GM12878 (cell line): ENCODE measurements around the gene NALF2. TPM values are rescaled to one million over a fixed set of nuclear protein-coding genes. Genes with fewer than 3 reads are reported as not detected.

Experiments
- ATAC-seq: fragments of 200-7000 bp; cut with Tn5 transposase; 3 replicates; pipeline ENCODE4 v1.9.1; 2020; ENCODE audit warnings: mild to moderate bottlenecking, moderate library complexity
- BruUV-seq: library from RNA; stranded (reverse); fragments of 400-500 nt; replicated peaks from 2 replicates; lab custom pipeline; 2021; lab: Mats Ljungman, UMichigan
- CTCF ChIA-PET: fragments of 300-600 bp; sonication (Branson Sonifier 250); formaldehyde crosslinking; extraction: SDS; loops from one replicate; lab custom pipeline; 2021; ENCODE audit warnings: inconsistent platforms; lab: Yijun Ruan, JAX
- POLR2A ChIA-PET: fragments of 350-600 bp; formaldehyde crosslinking; extraction: SDS; loops from one replicate; lab custom pipeline; 2021; ENCODE audit warnings: inconsistent platforms; lab: Charles Lee
- RAD21 ChIA-PET: fragments of 300-600 bp; sonication (Branson Sonifier 250); formaldehyde crosslinking; loops from one replicate; lab custom pipeline; 2023; ENCODE audit warnings: antibody characterized with exemption; ENCODE audit not compliant: unreplicated experiment; lab: Charles Lee
- SMC1A ChIA-PET: fragments of 300-600 bp; sonication (Branson Sonifier 250); formaldehyde crosslinking; loops from one replicate; lab custom pipeline; 2023; ENCODE audit not compliant: unreplicated experiment, uncharacterized antibody; lab: Charles Lee
- DNase-seq: peaks from one replicate; pipeline ENCODE4 v3.0.0-alpha.2; 2011; ENCODE audit warnings: low read depth, low spot score
- FAIRE-seq: peaks from 3 replicates; lab custom pipeline; 2011; peaks lifted over from hg19 to GRCh38; lab: Jason Lieb, UNC
- H2AFZ ChIP-seq: 2 replicates; pipeline ENCODE4 v1.6.0; 2011; ENCODE audit warnings: low read depth, low read length, control low read depth; ENCODE audit not compliant: control insufficient read depth
- H3K27ac ChIP-seq: 2 replicates; pipeline ENCODE4 v1.5.1; 2011; ENCODE audit warnings: control low read depth; ENCODE audit not compliant: control insufficient read depth, insufficient read depth
- H3K27me3 ChIP-seq, 2 experiments: replicated peaks in 1 of 2; 2 replicates each; pipeline versions ENCODE4 v1.6.0 to v1.6.1; 2011; ENCODE audit warnings: low read length in 1 of 2; ENCODE audit not compliant: control insufficient read depth in 2 of 2, insufficient read depth in 2 of 2
- H3K36me3 ChIP-seq, 2 experiments: 2 replicates each; pipeline ENCODE4 v1.5.1; 2011; ENCODE audit warnings: low read length in 1 of 2; ENCODE audit not compliant: control insufficient read depth in 2 of 2, insufficient read depth in 2 of 2
- H3K4me1 ChIP-seq: 2 replicates; pipeline ENCODE4 v1.6.1; 2011; ENCODE audit warnings: mild to moderate bottlenecking, low read length, moderate library complexity, mixed read lengths; ENCODE audit not compliant: control insufficient read depth, insufficient read depth
- H3K4me2 ChIP-seq: 2 replicates; pipeline ENCODE4 v1.6.0; 2011; ENCODE audit warnings: control low read depth; ENCODE audit not compliant: control insufficient read depth, insufficient read depth
- H3K4me3 ChIP-seq: fragments of 200-600 bp; sonication (generic); 2 replicates; pipeline ENCODE4 v1.5.1; 2016
- H3K79me2 ChIP-seq: 2 replicates; pipeline ENCODE4 v1.6.0; 2011; ENCODE audit warnings: low read length; ENCODE audit not compliant: control insufficient read depth, insufficient read depth
- H3K9ac ChIP-seq: 2 replicates; pipeline ENCODE4 v1.8.0; 2011; ENCODE audit warnings: low read length, control low read depth, mixed read lengths; ENCODE audit not compliant: control insufficient read depth, insufficient read depth
- H3K9me3 ChIP-seq: replicated peaks from 3 replicates; pipeline ENCODE4 v1.5.1; 2011; ENCODE audit warnings: mild to moderate bottlenecking, low read length; ENCODE audit not compliant: control insufficient read depth, insufficient read depth
- H4K20me1 ChIP-seq: 2 replicates; pipeline ENCODE4 v1.6.0; 2011; ENCODE audit not compliant: control insufficient read depth, insufficient read depth
- CEBPB ChIP-seq, 2 experiments: fragments of 150-350 bp in 1 of 2; IDR thresholded peaks; 2 replicates each; pipeline ENCODE4 v1.6.1; 2012 to 2014; ENCODE audit warnings: low read depth in 2 of 2, low read length in 2 of 2, borderline replicate concordance in 1 of 2, inconsistent platforms in 1 of 2
- FOXM1 ChIP-seq: IDR thresholded peaks from 2 replicates; pipeline ENCODE4 v1.6.1; 2012; ENCODE audit warnings: low read depth, mild to moderate bottlenecking, inconsistent platforms, low read length, moderate library complexity
- GATAD2B ChIP-seq: fragments of 450-650 bp; conservative IDR thresholded peaks from 2 replicates; pipeline ENCODE4 v1.6.1; 2017; ENCODE audit warnings: low read depth, mild to moderate bottlenecking, moderate library complexity
- IKZF2 ChIP-seq, 2 experiments: fragments of 450-650 bp; IDR thresholded peaks; 2 replicates each; pipeline ENCODE4 v1.6.1; 2017; ENCODE audit warnings: mild to moderate bottlenecking in 2 of 2, moderate library complexity in 2 of 2
- KLF5 ChIP-seq: fragments of 450-650 bp; IDR thresholded peaks from 2 replicates; pipeline ENCODE4 v1.6.1; 2014; ENCODE audit warnings: mild to moderate bottlenecking; ENCODE audit not compliant: partially characterized antibody
- PAX5 ChIP-seq: IDR thresholded peaks from 2 replicates; pipeline ENCODE4 v1.6.1; 2011; ENCODE audit warnings: low read depth, low read length, borderline replicate concordance
- PML ChIP-seq: IDR thresholded peaks from 2 replicates; pipeline ENCODE4 v1.6.1; 2012; ENCODE audit warnings: low read length, inconsistent platforms
- POLR2AphosphoS2 ChIP-seq: IDR thresholded peaks from 2 replicates; pipeline ENCODE4 v1.6.1; 2011; ENCODE audit warnings: low read depth, mild to moderate bottlenecking, low read length, improper control_type of control experiment, moderate library complexity
- RBBP5 ChIP-seq: fragments of 200-600 bp; sonication (generic); conservative IDR thresholded peaks from 2 replicates; pipeline ENCODE4 v1.6.1; 2016
- STAT1 ChIP-seq: fragments of 450-650 bp; conservative IDR thresholded peaks from 2 replicates; pipeline ENCODE4 v1.6.1; 2014; ENCODE audit warnings: antibody characterized with exemption, mild to moderate bottlenecking
- ZNF384 ChIP-seq: IDR thresholded peaks from 2 replicates; pipeline ENCODE4 v1.6.1; 2012; ENCODE audit warnings: low read depth, mild to moderate bottlenecking, low read length, improper control_type of control experiment, borderline replicate concordance
- WGBS: methylation state at CpG from one replicate; pipeline ENCODE4 v1.1.6; 2016; ENCODE audit warnings: low lambda C conversion rate; ENCODE audit not compliant: insufficient replicate concordance, insufficient coverage; ENCODE audit errors: missing lambda C conversion rate; 5-methylcytosine and 5-hydroxymethylcytosine counted together
- in situ Hi-C: fragments of 300-500 bp; cut with MboI; formaldehyde crosslinking; loops from 9 replicates; pipeline ENCODE4 v1.14.3; 2018; ENCODE audit warnings: mixed read lengths
- intact Hi-C: fragments of 100-400 bp; cut with micrococcal nuclease; formaldehyde crosslinking; loops from one replicate; pipeline ENCODE4 v1.14.2; 2022; ENCODE audit not compliant: unreplicated experiment
- polyA plus RNA-seq, 11 experiments: library from polyadenylated mRNA; depleted of rRNA in 4 of 11; unstranded in 6 of 11; stranded (reverse) in 5 of 11; fragments of >200 nt; fragmentation: Nextera tagmentation in 4 of 11; fragmentation: Illumina TruSeq in 1 of 11; extraction: Ambion mirVana in 4 of 11; extraction: Trizol in 1 of 11; gene quantifications; 1 replicate in 1 of 11; 2 replicates in 10 of 11; pipeline versions ENCODE4 v1.2.1 to v1.2.3, GENCODE V29; 2011 to 2016; ENCODE audit warnings: inconsistent platforms in 2 of 11, missing spikeins in 2 of 11, low read depth in 1 of 11
- total RNA-seq, 4 experiments: library from RNA; depleted of rRNA in 3 of 4; stranded (reverse); fragments of >200 nt in 3 of 4; fragmentation: Illumina TruSeq in 1 of 4; extraction: Trizol in 1 of 4; gene quantifications; 2 replicates each; pipeline versions ENCODE4 v1.2.1 to v1.2.3, GENCODE V29; 2013 to 2021
- TF ChIP-seq, protein P1 (sequence below): fragments of 450-650 bp; conservative IDR thresholded peaks from 2 replicates; pipeline ENCODE4 v1.6.1; 2017; ENCODE audit warnings: mild to moderate bottlenecking, moderate library complexity
- TF ChIP-seq, protein P2 (sequence below): IDR thresholded peaks from 2 replicates; pipeline ENCODE4 v1.6.1; 2011; ENCODE audit warnings: mild to moderate bottlenecking, low read depth, low read length, moderate library complexity; ENCODE audit not compliant: insufficient replicate concordance
- TF ChIP-seq, protein P3 (sequence below): IDR thresholded peaks from 2 replicates; pipeline ENCODE4 v1.6.1; 2012; ENCODE audit warnings: improper control_type of control experiment, low read depth, low read length; ENCODE audit not compliant: insufficient replicate concordance

Gene NALF2
- total and polyA plus RNA-seq, 10 of the 15 experiments (the other 5 are each of a cell fraction or from before 2014, with no cell fraction given): not detected

DNA sequence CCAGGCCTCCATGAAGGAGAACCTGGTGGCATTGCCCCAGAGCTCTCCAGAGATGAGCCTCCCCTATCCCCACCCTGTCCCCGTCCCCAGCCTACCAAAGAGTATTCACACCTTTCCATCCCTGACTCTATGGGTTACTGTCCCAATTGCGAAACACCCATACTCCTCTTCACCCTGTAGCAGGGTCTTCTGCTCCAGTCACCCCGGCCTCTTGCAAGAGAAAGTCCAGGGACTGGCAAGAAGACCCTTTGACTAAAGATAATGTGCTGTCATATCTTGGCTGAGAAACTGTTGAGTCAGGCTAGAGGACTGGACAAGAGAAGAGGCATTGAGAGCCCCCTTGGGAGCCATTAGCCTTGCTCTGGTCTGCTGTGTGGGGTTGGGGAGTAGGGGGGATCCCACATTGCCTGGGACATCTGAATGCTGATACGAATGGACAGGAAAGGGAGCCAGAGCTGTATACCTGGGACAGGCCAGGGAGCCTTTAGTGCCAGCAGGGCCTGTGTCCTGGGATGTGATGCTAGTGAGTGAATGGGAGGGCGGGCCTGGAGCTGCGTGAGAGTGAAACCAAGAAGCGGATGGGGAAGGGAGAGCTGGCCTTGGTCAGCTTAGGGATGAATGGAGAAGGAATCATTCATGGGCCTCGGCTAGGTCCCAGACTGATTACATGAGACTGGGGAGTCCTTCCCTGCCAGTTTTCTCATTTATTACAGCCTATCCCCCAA lies 27.1 kb downstream of the NALF2 start (continued):
- TF ChIP-seq STAT1 (no peak), GATAD2B (no peak), FOXM1 (no peak)

DNA sequence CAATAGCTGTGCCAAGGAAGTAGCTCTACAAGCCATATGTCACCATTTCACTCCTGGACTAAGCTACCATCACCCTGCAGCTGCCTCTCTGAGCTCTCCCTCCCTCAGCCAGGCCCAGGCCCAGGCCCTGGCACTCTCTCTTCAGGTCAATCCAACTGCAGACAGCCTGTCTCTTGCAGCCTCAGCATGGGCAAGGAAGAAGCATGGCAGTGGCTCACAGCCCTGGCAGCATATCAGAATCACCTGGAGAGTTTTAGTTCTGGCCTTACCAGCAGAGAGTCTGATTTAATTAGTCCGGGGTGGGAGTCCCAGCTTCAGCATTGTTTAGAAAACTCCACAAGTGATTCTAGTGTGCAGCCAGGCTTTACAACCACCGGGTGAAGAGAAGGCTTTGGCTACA lies 31.5 kb downstream of the NALF2 start:
- in situ Hi-C loops (loop anchor here (10.0 kb wide), 1 partner anchor 499 kb away; no protein-coding TSS in a partner anchor), intact Hi-C loops (no loop called here)
- H3K27ac ChIP-seq: no peak overlapping the region
- H3K9me3 ChIP-seq: no peaks in the 10 kb centered on the region; the same call in 2 of the 3 replicates
- 0% methylated on average over 2 of the region's 2 CpGs for WGBS
- H3K27me3 ChIP-seq: no peaks in the 10 kb centered on the region
- no peak overlapping the region for H3K4me3 ChIP-seq
- SMC1A ChIA-PET: no interaction called here
- POLR2A ChIA-PET: no interaction called here
- no peaks in the 10 kb centered on the region for H3K4me1 ChIP-seq
- no peak overlapping the region for H3K4me2 ChIP-seq
- FAIRE-seq: no peak
- no peaks in the 10 kb centered on the region for H3K36me3 ChIP-seq
- H2AFZ ChIP-seq: no peak overlapping the region
- CTCF ChIA-PET: no interaction called here
- no peaks in the 10 kb centered on the region for H4K20me1 ChIP-seq
- RAD21 ChIA-PET: no interaction called here
- no peak overlapping the region for H3K9ac ChIP-seq
- no peak for ATAC-seq
- no peaks in the 10 kb centered on the region for H3K79me2 ChIP-seq
- DNase-seq: no peak
- no TSS peak for BruUV-seq
- TF ChIP-seq STAT1: no peak
- no peak for TF ChIP-seq PAX5
- TF ChIP-seq KLF5: no peak
- TF ChIP-seq, protein P1, sequence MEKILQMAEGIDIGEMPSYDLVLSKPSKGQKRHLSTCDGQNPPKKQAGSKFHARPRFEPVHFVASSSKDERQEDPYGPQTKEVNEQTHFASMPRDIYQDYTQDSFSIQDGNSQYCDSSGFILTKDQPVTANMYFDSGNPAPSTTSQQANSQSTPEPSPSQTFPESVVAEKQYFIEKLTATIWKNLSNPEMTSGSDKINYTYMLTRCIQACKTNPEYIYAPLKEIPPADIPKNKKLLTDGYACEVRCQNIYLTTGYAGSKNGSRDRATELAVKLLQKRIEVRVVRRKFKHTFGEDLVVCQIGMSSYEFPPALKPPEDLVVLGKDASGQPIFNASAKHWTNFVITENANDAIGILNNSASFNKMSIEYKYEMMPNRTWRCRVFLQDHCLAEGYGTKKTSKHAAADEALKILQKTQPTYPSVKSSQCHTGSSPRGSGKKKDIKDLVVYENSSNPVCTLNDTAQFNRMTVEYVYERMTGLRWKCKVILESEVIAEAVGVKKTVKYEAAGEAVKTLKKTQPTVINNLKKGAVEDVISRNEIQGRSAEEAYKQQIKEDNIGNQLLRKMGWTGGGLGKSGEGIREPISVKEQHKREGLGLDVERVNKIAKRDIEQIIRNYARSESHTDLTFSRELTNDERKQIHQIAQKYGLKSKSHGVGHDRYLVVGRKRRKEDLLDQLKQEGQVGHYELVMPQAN: no peak
- TF ChIP-seq ZNF384: no peak
- TF ChIP-seq, protein P2, sequence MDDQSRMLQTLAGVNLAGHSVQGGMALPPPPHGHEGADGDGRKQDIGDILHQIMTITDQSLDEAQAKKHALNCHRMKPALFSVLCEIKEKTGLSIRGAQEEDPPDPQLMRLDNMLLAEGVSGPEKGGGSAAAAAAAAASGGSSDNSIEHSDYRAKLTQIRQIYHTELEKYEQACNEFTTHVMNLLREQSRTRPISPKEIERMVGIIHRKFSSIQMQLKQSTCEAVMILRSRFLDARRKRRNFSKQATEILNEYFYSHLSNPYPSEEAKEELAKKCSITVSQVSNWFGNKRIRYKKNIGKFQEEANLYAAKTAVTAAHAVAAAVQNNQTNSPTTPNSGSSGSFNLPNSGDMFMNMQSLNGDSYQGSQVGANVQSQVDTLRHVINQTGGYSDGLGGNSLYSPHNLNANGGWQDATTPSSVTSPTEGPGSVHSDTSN: no peak
- TF ChIP-seq PML: no peak
- TF ChIP-seq POLR2AphosphoS2: no peak
- TF ChIP-seq CEBPB (IDR thresholded peaks at IDR 0.05; ENCODE audit: borderline replicate concordance in 1 of 2, low read depth in 2 of 2, low read length in 2 of 2): no peak
- no peak for TF ChIP-seq IKZF2 (IDR thresholded peaks at IDR 0.05)
- TF ChIP-seq, protein P3, sequence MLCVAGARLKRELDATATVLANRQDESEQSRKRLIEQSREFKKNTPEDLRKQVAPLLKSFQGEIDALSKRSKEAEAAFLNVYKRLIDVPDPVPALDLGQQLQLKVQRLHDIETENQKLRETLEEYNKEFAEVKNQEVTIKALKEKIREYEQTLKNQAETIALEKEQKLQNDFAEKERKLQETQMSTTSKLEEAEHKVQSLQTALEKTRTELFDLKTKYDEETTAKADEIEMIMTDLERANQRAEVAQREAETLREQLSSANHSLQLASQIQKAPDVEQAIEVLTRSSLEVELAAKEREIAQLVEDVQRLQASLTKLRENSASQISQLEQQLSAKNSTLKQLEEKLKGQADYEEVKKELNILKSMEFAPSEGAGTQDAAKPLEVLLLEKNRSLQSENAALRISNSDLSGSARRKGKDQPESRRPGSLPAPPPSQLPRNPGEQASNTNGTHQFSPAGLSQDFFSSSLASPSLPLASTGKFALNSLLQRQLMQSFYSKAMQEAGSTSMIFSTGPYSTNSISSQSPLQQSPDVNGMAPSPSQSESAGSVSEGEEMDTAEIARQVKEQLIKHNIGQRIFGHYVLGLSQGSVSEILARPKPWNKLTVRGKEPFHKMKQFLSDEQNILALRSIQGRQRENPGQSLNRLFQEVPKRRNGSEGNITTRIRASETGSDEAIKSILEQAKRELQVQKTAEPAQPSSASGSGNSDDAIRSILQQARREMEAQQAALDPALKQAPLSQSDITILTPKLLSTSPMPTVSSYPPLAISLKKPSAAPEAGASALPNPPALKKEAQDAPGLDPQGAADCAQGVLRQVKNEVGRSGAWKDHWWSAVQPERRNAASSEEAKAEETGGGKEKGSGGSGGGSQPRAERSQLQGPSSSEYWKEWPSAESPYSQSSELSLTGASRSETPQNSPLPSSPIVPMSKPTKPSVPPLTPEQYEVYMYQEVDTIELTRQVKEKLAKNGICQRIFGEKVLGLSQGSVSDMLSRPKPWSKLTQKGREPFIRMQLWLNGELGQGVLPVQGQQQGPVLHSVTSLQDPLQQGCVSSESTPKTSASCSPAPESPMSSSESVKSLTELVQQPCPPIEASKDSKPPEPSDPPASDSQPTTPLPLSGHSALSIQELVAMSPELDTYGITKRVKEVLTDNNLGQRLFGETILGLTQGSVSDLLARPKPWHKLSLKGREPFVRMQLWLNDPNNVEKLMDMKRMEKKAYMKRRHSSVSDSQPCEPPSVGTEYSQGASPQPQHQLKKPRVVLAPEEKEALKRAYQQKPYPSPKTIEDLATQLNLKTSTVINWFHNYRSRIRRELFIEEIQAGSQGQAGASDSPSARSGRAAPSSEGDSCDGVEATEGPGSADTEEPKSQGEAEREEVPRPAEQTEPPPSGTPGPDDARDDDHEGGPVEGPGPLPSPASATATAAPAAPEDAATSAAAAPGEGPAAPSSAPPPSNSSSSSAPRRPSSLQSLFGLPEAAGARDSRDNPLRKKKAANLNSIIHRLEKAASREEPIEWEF: no peak
- no peak for TF ChIP-seq RBBP5
